Mucosa of descending colon (tissue), 3 donors: ENCODE results near the gene TPP1. TPM values are rescaled to one million over a fixed set of nuclear protein-coding genes. Genes with fewer than 3 reads are reported as not detected.

Experiments
- ATAC-seq: fragments of 200-7000 bp; cut with Tn5 transposase; one replicate; pipeline ENCODE4 v1.9.1; 2020; ENCODE audit warnings: mild to moderate bottlenecking, moderate library complexity
- DNase-seq, 3 donors: peaks; one replicate each; pipeline ENCODE4 v3.0.0-alpha.2; 2020
- H3K36me3 ChIP-seq: fragments of 200-600 bp; one replicate; pipeline ENCODE4 v1.8.0; 2021; ENCODE audit warnings: low read depth, mild to moderate bottlenecking
- H3K4me1 ChIP-seq: fragments of 200-600 bp; one replicate; pipeline ENCODE4 v1.8.0; 2021; ENCODE audit warnings: low read depth, mild to moderate bottlenecking
- H3K4me3 ChIP-seq: fragments of 200-600 bp; one replicate; pipeline ENCODE4 v1.8.0; 2021; ENCODE audit warnings: mild to moderate bottlenecking
- H3K9me3 ChIP-seq: fragments of 200-600 bp; one replicate; pipeline ENCODE4 v1.8.0; 2021; ENCODE audit warnings: mild to moderate bottlenecking
- CTCF ChIP-seq: fragments of 200-600 bp; IDR thresholded peaks from one replicate; pipeline ENCODE4 v1.8.0; 2022; ENCODE audit warnings: antibody characterized with exemption, mild to moderate bottlenecking
- intact Hi-C, 2 donors: fragments of 100-400 bp; cut with DNase I in 1 of 2; cut with micrococcal nuclease in 1 of 2; formaldehyde crosslinking; loops; one replicate each; pipeline versions ENCODE4 v1.11.0 to v1.11.1; 2022; cut with DNase I, micrococcal nuclease
- total RNA-seq, 3 donors: library from RNA; stranded (reverse); fragmentation: NEBNext Ultra II Directional in 2 of 3; extraction: Animal tissue kit (Norgen Biotek cat#: 25700) in 2 of 3; gene quantifications; one replicate each; pipeline versions ENCODE4 v1.2.1 to v1.2.4, GENCODE V29; 2021 to 2023
- donor health status: DM: no; HTN: no; CAD: no; lungs with moderate emphysema.
- donor health status: DM: no; HTN: no; CAD: no.
- donor health status: DM: no; HTN: yes; CAD: no.

The TPP1 gene
- total RNA-seq, 3 donors from 2014 or later: 86.4 to 116 (median 93.8) TPM

GRCh38 chr11:6574816-6575715, 44.2 kb downstream of the TPP1 start:
- DNase-seq: no peak
- ATAC-seq: no peak
- TF ChIP-seq CTCF: no peak
- no peaks in the 10 kb centered on the region for H3K9me3 ChIP-seq
- no peak overlapping the region for H3K4me3 ChIP-seq
- intact Hi-C loops: no loop called here
- H3K4me1 ChIP-seq: no peaks in the 10 kb centered on the region
- no peaks in the 10 kb centered on the region for H3K36me3 ChIP-seq

- intact Hi-C loops: no loop called here
- Histone ChIP-seq H3K9me3 (no peaks in the 10 kb centered on the region), H3K4me3 (no peak overlapping the region), H3K4me1 (no peaks in the 10 kb centered on the region), H3K36me3 (no peaks in the 10 kb centered on the region)
- TF ChIP-seq CTCF: no peak
- ATAC-seq (no peak), DNase-seq (no peak)
Measured at GRCh38 chr11:6572215-6572614, 47.0 kb downstream of the TPP1 start.

GRCh38 chr11:6571434-6572008, 47.7 kb downstream of the TPP1 start:
- no peaks in the 10 kb centered on the region for H3K9me3 ChIP-seq
- no peaks in the 10 kb centered on the region for H3K36me3 ChIP-seq
- no peak overlapping the region for H3K4me3 ChIP-seq
- intact Hi-C loops: no loop called here
- no peaks in the 10 kb centered on the region for H3K4me1 ChIP-seq
- TF ChIP-seq CTCF: no peak
- no peak for DNase-seq
- ATAC-seq: no peak

- intact Hi-C loops: no loop called here
- no peak for TF ChIP-seq CTCF
- Histone ChIP-seq H3K36me3 (no peaks in the 10 kb centered on the region), H3K4me1 (no peaks in the 10 kb centered on the region), H3K9me3 (no peaks in the 10 kb centered on the region), H3K4me3 (no peak overlapping the region)
- ATAC-seq (no peak), DNase-seq (no peak)
Measured at GRCh38 chr11:6570691-6571427, 48.4 kb downstream of the TPP1 start.

- DNase-seq (no peak), ATAC-seq (no peak)
- TF ChIP-seq CTCF: no peak
- Histone ChIP-seq H3K4me3 (no peak overlapping the region), H3K9me3 (no peaks in the 10 kb centered on the region), H3K36me3 (no peaks in the 10 kb centered on the region), H3K4me1 (no peaks in the 10 kb centered on the region)
- intact Hi-C loops: no loop called here
Measured at GRCh38 chr11:6569706-6570105, 49.5 kb downstream of the TPP1 start.
